Skeletal muscle satellite cell (primary cell): ENCODE measurements around the gene PDE1A.

Source experiments
- H3K27me3 ChIP-seq: 2 replicates; pipeline ENCODE4 v1.7.0; 2013; ENCODE audit warnings: low read length; ENCODE audit not compliant: control insufficient read depth, insufficient read depth
- H3K36me3 ChIP-seq: 2 replicates; pipeline ENCODE4 v1.7.0; 2013; ENCODE audit warnings: mild to moderate bottlenecking, control low read depth, low read length; ENCODE audit not compliant: insufficient read depth
- H3K4me1 ChIP-seq: 2 replicates; pipeline ENCODE4 v1.7.0; 2013; ENCODE audit warnings: low read length; ENCODE audit not compliant: control insufficient read depth, insufficient read depth
- H3K4me2 ChIP-seq: 2 replicates; pipeline ENCODE4 v1.7.0; 2013; ENCODE audit warnings: mild to moderate bottlenecking, low read length
- H3K4me3 ChIP-seq: 2 replicates; pipeline ENCODE4 v1.7.0; 2013; ENCODE audit warnings: low read length
- H3K9ac ChIP-seq: 2 replicates; pipeline ENCODE4 v1.7.0; 2013; ENCODE audit warnings: mild to moderate bottlenecking, low read depth, low read length, moderate library complexity
- H3K9me3 ChIP-seq: replicated peaks from 2 replicates; pipeline ENCODE4 v1.7.0; 2013; ENCODE audit warnings: mild to moderate bottlenecking, control low read depth, low read length

PDE1A gene

DNA sequence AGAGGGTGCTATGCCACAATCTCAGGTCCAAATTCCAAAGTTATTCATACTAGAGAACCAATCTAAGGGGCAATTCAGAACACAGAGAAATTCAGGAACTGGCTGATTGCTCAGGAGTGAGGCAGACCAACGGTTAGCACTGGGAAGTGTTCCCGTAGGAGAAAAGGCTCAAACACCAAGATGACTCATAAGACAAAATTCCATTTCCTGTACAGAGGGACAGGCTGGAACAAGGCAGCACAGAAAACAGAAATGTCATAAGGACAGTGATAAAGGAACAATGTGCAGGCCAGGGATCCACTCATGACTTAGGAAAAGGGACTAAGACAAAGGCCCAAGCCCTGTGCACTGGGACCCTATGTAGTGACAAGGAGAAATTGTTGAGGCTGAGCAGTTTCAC lies 54.2 kb downstream of the PDE1A start:
- Histone ChIP-seq H3K9ac (peak overlapping the region; percentile 57), H3K9me3 (peaks cover 5% of the 10 kb centered on the region), H3K27me3 (no peaks in the 10 kb centered on the region), H3K4me1 (peaks cover 27% of the 10 kb centered on the region), H3K36me3 (no peaks in the 10 kb centered on the region), H3K4me2 (peak overlapping the region; percentile 54), H3K4me3 (no peak overlapping the region)

DNA sequence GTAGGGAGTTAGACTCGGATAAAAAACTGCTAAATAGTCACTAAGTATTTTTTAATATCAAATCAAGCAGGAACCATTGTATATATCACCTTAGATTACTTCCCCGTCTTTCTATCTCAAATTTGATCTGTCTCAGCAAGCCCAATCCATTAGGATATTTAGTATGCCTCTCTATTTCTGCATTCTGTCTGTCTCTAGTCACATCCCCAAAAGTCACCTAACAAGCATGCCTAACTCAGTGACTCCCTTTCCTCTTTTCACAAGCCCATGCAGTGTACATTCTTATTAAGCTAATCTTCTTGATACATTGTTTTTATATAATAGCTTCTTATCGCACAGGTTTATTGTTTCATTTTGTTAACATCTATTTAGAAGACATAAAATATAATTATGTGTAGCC lies 57.8 kb downstream of the PDE1A start:
- peaks cover 27% of the 10 kb centered on the region for H3K4me1 ChIP-seq
- H3K27me3 ChIP-seq, result no peaks in the 10 kb centered on the region
- no peak overlapping the region for H3K4me3 ChIP-seq
- no peak overlapping the region for H3K4me2 ChIP-seq
- no peaks in the 10 kb centered on the region for H3K9me3 ChIP-seq
- no peaks in the 10 kb centered on the region for H3K36me3 ChIP-seq
- H3K9ac ChIP-seq, result no peak overlapping the region

DNA sequence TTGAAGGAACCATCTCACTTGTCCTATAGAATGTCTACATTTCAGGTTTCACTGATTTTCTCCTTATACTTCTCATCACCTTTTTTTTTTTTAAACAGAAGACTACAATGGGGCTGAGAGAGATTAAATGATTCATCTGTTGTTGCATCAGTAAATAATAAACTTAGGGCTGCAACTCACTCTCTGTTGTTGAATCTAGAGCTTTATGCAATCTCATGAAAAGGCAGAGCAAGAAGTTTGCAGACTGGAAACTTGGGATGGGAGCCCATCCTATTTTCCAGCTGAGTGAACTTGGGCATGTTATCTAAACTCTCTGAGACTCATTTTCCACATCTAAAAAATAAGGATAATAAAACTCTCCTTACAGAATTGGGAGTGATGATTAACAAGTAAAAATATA lies 58.4 kb downstream of the PDE1A start:
- H3K9ac ChIP-seq, result no peak overlapping the region
- no peaks in the 10 kb centered on the region for H3K27me3 ChIP-seq
- H3K4me2 ChIP-seq, result no peak overlapping the region
- no peak overlapping the region for H3K4me3 ChIP-seq
- H3K9me3 ChIP-seq, result no peaks in the 10 kb centered on the region
- no peaks in the 10 kb centered on the region for H3K36me3 ChIP-seq
- peaks cover 27% of the 10 kb centered on the region for H3K4me1 ChIP-seq

DNA sequence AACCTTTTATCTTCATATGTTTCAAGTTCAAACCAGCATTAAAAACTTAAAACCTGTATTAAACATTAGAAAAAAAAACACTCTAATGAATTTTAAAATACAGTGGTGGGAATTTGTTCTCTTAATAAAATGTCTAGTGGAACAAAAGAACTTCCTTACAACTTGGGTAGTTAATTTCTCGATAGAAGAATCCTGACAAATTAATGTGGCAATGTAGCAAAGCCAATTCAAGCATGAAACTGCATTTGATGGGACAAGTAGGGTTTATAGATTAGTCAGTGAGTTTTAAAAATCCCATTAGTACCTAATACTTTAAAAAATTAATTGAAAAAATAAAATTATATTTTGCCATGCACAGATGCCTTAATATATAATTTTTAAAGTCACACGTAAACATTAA lies 59.4 kb downstream of the PDE1A start:
- Histone ChIP-seq H3K9ac (no peak overlapping the region), H3K27me3 (no peaks in the 10 kb centered on the region), H3K4me1 (peaks cover 17% of the 10 kb centered on the region), H3K4me3 (no peak overlapping the region), H3K36me3 (no peaks in the 10 kb centered on the region), H3K4me2 (no peak overlapping the region), H3K9me3 (no peaks in the 10 kb centered on the region)

DNA sequence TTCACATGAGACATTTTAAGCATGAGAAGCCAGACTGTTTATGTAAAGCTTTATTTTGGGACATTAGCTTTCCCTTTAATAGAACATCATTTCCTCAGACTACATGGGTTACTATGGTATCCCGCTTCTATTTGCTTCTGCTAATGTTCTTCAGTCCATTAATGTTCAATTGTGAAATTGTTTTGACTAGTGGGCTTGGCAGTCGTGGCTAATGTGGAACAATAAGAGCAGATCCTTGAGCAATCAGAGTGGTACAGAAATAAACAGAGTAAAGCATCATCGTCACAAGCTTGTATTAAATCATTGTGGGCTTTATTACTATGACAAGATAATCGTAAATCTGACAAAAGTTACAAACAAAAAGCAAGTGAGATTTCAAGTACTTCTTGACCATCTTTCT lies 60.2 kb downstream of the PDE1A start:
- Histone ChIP-seq H3K27me3 (no peaks in the 10 kb centered on the region), H3K9me3 (no peaks in the 10 kb centered on the region), H3K4me1 (peaks cover 11% of the 10 kb centered on the region), H3K4me3 (no peak overlapping the region), H3K9ac (no peak overlapping the region), H3K4me2 (no peak overlapping the region), H3K36me3 (no peaks in the 10 kb centered on the region)

DNA sequence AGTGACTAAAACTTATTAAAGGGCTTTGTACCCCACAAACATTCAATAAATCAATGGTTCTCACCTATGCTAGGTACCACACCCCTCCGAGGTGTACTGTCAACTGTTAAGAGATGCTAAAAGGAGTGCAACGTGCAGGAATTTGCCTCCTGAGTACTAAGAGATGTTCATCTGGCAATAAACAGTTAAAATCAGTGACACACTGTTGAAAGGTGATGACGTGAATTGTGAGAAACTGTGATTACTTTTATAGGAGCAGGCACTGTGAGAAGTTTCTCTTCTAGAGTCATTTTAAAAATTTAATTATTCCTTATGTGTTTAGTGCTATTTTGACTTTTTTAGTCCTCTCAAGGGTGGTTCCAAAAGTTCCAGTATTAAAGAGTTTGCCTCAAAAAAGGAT lies 61.0 kb downstream of the PDE1A start:
- Histone ChIP-seq H3K36me3 (no peaks in the 10 kb centered on the region), H3K4me3 (no peak overlapping the region), H3K4me1 (peaks cover 7% of the 10 kb centered on the region), H3K9ac (no peak overlapping the region), H3K4me2 (no peak overlapping the region), H3K9me3 (no peaks in the 10 kb centered on the region), H3K27me3 (no peaks in the 10 kb centered on the region)

DNA sequence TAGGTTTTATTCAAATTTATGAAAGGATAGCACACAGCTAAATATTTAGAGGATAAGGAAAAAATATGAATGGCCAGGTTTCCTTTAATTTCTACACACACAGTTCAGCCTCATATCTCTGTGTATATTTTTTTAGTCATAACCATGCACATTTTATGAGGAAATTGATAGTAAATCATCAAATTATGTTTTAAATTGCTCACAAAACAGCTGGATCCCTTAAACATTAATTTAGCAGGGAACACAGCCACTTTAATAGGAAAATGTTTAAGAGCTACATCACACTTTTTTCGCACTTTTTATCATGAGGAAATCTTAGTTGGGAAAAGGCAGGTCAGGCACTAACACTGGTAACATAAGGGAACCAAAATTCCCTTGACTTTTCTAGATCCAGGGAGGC lies 65.4 kb downstream of the PDE1A start:
- H3K4me2 ChIP-seq, result no peak overlapping the region
- no peaks in the 10 kb centered on the region for H3K27me3 ChIP-seq
- H3K4me1 ChIP-seq, result peaks cover 12% of the 10 kb centered on the region
- no peak overlapping the region for H3K9ac ChIP-seq
- no peak overlapping the region for H3K4me3 ChIP-seq
- no peaks in the 10 kb centered on the region for H3K9me3 ChIP-seq
- H3K36me3 ChIP-seq, result no peaks in the 10 kb centered on the region

DNA sequence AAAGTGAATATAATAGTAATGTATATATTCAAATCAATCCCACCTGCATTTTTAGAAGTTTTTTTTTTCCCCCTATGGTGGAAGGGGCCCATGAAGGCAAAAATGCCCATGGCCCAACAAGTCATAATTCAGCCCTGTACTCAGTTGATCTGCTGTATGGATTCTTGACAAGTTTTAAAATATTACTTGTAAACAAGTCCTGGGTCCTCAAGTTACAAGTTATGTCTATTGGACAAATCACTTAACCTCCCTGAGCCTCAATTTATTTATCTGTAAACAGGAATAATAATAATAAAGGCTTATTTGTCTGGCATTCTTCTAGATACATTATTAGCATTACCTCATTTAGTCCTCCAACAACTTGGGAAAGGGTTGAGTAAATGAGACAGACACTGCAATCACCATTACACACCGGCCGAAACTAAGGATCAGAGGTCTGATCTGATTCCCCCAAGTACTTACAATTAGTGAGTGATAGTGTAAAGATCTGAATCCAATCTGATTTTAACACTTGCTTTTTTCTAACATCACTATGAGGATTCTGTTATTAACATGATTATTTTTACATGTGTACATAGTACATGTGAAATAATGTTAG lies 66.1 kb downstream of the PDE1A start:
- no peak overlapping the region for H3K4me2 ChIP-seq
- H3K36me3 ChIP-seq, result no peaks in the 10 kb centered on the region
- no peaks in the 10 kb centered on the region for H3K27me3 ChIP-seq
- H3K4me3 ChIP-seq, result no peak overlapping the region
- H3K9ac ChIP-seq, result no peak overlapping the region
- H3K4me1 ChIP-seq, result peaks cover 12% of the 10 kb centered on the region
- no peaks in the 10 kb centered on the region for H3K9me3 ChIP-seq

DNA sequence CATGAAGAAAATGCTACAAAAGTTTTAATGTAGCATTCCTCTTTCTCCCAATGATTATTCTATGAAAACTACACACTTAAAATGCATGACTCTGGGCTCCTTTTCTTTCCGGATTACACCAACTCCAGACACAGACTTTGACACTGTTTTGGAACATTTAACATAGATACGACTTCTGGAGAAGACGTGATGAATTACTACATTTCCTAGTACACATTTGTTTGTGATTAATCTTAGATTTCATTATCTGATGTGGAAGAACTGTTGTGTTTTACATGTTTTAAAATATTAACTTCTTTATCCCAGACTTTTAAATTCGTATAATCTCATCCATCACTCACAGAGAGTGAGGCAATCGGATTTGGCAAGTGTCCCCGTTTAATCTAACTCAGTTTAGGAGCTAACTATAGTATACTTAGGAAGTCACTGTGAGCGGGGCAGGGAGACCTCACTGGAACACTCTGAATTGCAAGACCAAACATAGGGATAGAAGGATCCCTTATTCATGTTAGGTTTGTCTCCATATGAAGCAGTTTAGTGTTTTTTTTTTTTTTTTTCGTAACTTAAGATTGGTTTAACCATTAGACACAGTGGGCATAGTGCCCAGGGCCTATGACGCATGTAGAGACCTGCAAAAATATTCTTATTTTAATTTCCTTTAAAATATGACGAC lies 66.7 kb downstream of the PDE1A start:
- Histone ChIP-seq H3K36me3 (no peaks in the 10 kb centered on the region), H3K9me3 (no peaks in the 10 kb centered on the region), H3K27me3 (no peaks in the 10 kb centered on the region), H3K4me3 (no peak overlapping the region), H3K9ac (no peak overlapping the region), H3K4me2 (peak overlapping the region; percentile 4), H3K4me1 (peaks cover 12% of the 10 kb centered on the region)

DNA sequence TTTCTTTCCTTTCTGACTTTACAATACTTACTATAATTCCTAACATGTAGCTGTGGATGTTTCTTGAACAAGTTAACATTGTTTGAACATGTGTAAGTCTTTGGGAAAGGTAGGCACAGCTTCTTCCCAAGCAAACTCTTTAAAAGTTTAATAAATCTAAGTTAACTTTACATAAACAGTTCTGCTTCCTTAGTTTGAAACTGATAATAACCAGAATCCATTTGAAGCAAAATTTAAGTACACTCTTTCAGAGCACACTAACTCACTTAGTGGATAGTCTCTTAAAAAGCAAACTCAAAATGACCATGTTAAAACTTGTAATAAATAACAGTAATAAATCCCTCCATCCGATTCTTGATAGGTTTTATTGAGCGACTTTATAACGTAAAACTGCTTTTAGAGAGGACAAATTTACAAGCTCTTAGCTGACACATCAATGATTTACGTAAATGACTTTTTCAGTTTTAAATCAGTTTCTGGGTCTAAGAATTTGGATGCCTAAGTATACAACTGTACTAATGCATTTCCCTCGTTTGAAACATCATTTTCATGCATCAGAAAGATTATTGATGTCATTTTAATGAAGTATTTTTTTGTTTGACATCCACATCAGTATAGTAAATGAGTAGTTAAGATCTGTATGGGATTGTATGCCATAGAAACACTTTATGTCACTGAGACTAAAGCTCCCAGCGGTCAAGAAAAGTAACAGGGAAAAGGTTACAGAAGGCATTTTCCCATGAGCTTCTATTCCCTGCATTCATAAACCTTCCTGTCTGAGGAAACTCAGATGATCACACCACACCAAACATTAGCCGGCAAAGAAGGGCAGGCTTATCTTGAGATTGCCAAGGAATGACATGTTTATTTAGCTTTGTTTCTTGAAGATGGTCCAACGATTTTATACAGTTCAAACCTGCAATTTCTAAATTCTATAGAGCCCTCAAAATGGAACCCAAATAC lies 67.5 kb downstream of the PDE1A start:
- H3K4me1 ChIP-seq, result peaks cover 12% of the 10 kb centered on the region
- no peaks in the 10 kb centered on the region for H3K27me3 ChIP-seq
- no peak overlapping the region for H3K9ac ChIP-seq
- H3K9me3 ChIP-seq, result no peaks in the 10 kb centered on the region
- no peak overlapping the region for H3K4me3 ChIP-seq
- peak overlapping the region; percentile 4 for H3K4me2 ChIP-seq
- H3K36me3 ChIP-seq, result no peaks in the 10 kb centered on the region

DNA sequence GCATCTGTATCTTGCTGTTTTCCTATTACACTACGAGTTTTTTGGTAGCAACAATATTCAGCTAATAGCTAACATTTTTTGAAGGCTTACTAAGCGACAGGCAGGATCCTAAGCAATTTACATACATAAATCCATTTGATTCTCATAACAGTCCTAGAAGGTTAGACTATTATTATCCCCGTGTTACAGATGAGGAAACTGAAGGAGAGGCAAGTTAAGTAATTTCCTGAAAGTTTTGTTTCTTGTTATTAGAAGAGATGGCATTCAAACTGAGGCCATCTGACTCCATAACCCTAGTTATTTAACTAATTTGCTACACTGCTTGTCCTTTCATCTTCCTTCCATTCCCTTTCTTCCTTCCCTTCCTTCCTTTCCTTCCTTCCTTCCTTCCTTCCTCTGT lies 68.2 kb downstream of the PDE1A start:
- H3K27me3 ChIP-seq, result no peaks in the 10 kb centered on the region
- H3K4me1 ChIP-seq, result peaks cover 12% of the 10 kb centered on the region
- no peak overlapping the region for H3K4me2 ChIP-seq
- no peaks in the 10 kb centered on the region for H3K36me3 ChIP-seq
- H3K9ac ChIP-seq, result no peak overlapping the region
- no peaks in the 10 kb centered on the region for H3K9me3 ChIP-seq
- H3K4me3 ChIP-seq, result no peak overlapping the region
